Muscle of back (tissue), 11 donors: ENCODE results near the gene GIPC3. TPM values are rescaled to one million over a fixed set of nuclear protein-coding genes. Genes with fewer than 3 reads are reported as not detected.

Experiments used
- DNase-seq, 3 donors: peaks; one replicate each; pipeline versions ENCODE4 v3.0.0 to v3.0.0-alpha.2; 2013
- polyA plus RNA-seq, 10 donors: library from polyadenylated mRNA; unstranded; fragments of 120-200 nt; gene quantifications; one replicate each; pipeline ENCODE4 v1.2.1, GENCODE V29; 2013; ENCODE audit not compliant: insufficient read length in 10 of 10

The GIPC3 gene
- polyA plus RNA-seq, 10 donors, result 1.2 to 2.1 (median 1.6) TPM

- DNase-seq, result no peak
Observed at GRCh38 chr19:3634496-3635045, 49.3 kb downstream of the GIPC3 start.

- no peak for DNase-seq
Observed at GRCh38 chr19:3636506-3636905, 51.2 kb downstream of the GIPC3 start.

- no peak for DNase-seq
Observed at GRCh38 chr19:3636962-3637361, 51.7 kb downstream of the GIPC3 start.

GRCh38 chr19:3637621-3638020 lies 52.3 kb downstream of the GIPC3 start:
- DNase-seq, result no peak

- DNase-seq, result no peak
Observed at GRCh38 chr19:3638208-3639193, 53.2 kb downstream of the GIPC3 start.

GRCh38 chr19:3639479-3639878 lies 54.2 kb downstream of the GIPC3 start:
- no peak for DNase-seq

GRCh38 chr19:3641515-3642269 lies 56.4 kb downstream of the GIPC3 start:
- DNase-seq, result no peak

GRCh38 chr19:3642296-3642695 lies 57.0 kb downstream of the GIPC3 start:
- no peak for DNase-seq

Other genes starting within 250 kb of the GIPC3 start
- 10 to 100 TPM; 35.1 to 50.8 (median 39.2) TPM for gene NFIC, start 218.9 kb upstream of the GIPC3 start, polyA plus RNA-seq
- gene SMIM24, start 105.0 kb upstream of the GIPC3 start, polyA plus RNA-seq, result under 1 TPM in 4 of 10 donors, not detected in 6; 0.15 to 0.99 (median 0.45) TPM
- gene SMIM44, start 102.0 kb upstream of the GIPC3 start, polyA plus RNA-seq, result not detected
- 10 to 100 TPM in 1 of 10 donors, 1 to 10 TPM in 9; 3.8 to 10.0 (median 5.7) TPM for gene DOHH, start 84.8 kb upstream of the GIPC3 start, polyA plus RNA-seq
- 10 to 100 TPM; 24.6 to 34.3 (median 27.1) TPM for gene FZR1, start 79.2 kb upstream of the GIPC3 start, polyA plus RNA-seq
- gene TEKTIP1, start 46.3 kb upstream of the GIPC3 start, polyA plus RNA-seq, result 1 to 10 TPM; 2.1 to 4.4 (median 2.7) TPM
- gene MFSD12, start 27.9 kb upstream of the GIPC3 start, polyA plus RNA-seq, result 10 to 100 TPM; 21.7 to 34.5 (median 25.9) TPM
- gene HMG20B, start 12.5 kb upstream of the GIPC3 start, polyA plus RNA-seq, result 10 to 100 TPM; 28.2 to 43.6 (median 34.7) TPM
- 1 to 10 TPM; 1.2 to 3.7 (median 1.7) TPM for gene TBXA2R, start 21.4 kb downstream of the GIPC3 start, polyA plus RNA-seq
- 10 to 100 TPM; 15.3 to 21.8 (median 17.1) TPM for gene CACTIN, start 41.3 kb downstream of the GIPC3 start, polyA plus RNA-seq
- 10 to 100 TPM; 16.4 to 25.5 (median 20.7) TPM for gene PIP5K1C, start 115.0 kb downstream of the GIPC3 start, polyA plus RNA-seq
- gene TJP3, start 122.9 kb downstream of the GIPC3 start, polyA plus RNA-seq, result 1 to 10 TPM in 1 of 10 donors, under 1 TPM in 8, not detected in 1; 0.44 to 1.1 (median 0.62) TPM
- 10 to 100 TPM in 9 of 10 donors, 1 to 10 TPM in 1; 9.3 to 14.2 (median 11.8) TPM for gene APBA3, start 176.2 kb downstream of the GIPC3 start, polyA plus RNA-seq
- 10 to 100 TPM; 16.5 to 32.1 (median 26.9) TPM for gene MRPL54, start 177.2 kb downstream of the GIPC3 start, polyA plus RNA-seq
- gene RAX2, start 186.8 kb downstream of the GIPC3 start, polyA plus RNA-seq, result under 1 TPM in 1 of 10 donors, not detected in 9; 0.07 TPM
- 1 to 10 TPM in 7 of 10 donors, under 1 TPM in 3; 0.31 to 2.1 (median 1.1) TPM for gene MATK, start 200.9 kb downstream of the GIPC3 start, polyA plus RNA-seq